ENCODE measurements around the gene SEC62. TPM values are rescaled to one million over a fixed set of nuclear protein-coding genes. Genes with fewer than 3 reads are reported as not detected.

SEC62 gene
- total RNA-seq, 4 donors from 2014 or later: 16.5 to 28.8 (median 22.8) TPM

DNA sequence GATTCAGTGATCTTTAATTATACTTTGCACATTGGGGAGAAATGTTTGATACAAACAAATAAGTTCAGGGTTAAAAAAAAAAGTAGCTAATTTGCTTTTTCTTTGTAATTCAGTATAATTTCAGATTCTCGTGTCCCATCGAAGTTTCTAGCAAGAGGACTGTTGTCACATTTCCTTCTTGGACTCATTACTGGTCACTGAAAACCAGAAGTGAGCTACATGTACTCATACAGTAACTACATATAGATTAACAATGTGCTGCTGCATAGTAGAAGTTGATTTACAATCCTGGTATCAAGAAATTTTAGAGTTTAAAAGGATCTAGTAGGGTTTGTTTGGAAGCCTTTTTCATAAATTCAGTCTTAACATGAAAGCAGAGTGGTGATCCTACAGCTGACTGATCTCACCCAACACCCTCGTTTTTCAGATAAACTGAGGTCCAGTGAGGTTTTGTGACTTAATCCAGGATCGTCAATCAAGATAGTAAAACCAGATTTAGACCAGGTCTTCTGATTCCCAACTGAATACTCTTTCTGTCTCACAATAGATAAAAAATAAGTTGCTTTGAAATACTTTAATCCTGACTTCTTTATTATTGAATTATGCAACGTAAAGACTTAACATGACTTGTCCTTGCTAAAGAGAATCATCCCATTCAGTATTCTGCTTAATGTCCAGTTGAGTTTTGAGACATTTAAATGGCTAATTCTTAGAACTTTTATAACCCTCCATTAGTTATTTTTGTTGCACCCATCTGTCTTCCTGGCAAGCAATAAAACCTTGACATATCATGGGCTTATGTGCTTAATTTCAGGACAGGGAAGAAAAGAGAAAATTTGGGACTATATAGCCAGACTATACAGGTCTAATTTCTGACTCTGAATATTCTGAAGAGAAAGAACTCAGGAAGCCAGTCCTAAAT, 2.8 kb downstream of the SEC62 start:
- no peak for TF ChIP-seq POLR2A (IDR thresholded peaks at IDR 0.05)
- TF ChIP-seq, protein P1, sequence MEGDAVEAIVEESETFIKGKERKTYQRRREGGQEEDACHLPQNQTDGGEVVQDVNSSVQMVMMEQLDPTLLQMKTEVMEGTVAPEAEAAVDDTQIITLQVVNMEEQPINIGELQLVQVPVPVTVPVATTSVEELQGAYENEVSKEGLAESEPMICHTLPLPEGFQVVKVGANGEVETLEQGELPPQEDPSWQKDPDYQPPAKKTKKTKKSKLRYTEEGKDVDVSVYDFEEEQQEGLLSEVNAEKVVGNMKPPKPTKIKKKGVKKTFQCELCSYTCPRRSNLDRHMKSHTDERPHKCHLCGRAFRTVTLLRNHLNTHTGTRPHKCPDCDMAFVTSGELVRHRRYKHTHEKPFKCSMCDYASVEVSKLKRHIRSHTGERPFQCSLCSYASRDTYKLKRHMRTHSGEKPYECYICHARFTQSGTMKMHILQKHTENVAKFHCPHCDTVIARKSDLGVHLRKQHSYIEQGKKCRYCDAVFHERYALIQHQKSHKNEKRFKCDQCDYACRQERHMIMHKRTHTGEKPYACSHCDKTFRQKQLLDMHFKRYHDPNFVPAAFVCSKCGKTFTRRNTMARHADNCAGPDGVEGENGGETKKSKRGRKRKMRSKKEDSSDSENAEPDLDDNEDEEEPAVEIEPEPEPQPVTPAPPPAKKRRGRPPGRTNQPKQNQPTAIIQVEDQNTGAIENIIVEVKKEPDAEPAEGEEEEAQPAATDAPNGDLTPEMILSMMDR (IDR thresholded peaks at IDR 0.05): no peak
- 59 to 61% methylated on average over 5 of the region's 5 CpGs for WGBS, 2 donors
- no peak for DNase-seq (ENCODE audit: low spot score in 2 of 2)
- intact Hi-C loops (cut with DNase I; ENCODE audit: low total_unique reads): no loop called here
- no peak overlapping the region for H3K4me3 ChIP-seq (ENCODE audit: low read depth, poor library complexity, severe bottlenecking)

DNA sequence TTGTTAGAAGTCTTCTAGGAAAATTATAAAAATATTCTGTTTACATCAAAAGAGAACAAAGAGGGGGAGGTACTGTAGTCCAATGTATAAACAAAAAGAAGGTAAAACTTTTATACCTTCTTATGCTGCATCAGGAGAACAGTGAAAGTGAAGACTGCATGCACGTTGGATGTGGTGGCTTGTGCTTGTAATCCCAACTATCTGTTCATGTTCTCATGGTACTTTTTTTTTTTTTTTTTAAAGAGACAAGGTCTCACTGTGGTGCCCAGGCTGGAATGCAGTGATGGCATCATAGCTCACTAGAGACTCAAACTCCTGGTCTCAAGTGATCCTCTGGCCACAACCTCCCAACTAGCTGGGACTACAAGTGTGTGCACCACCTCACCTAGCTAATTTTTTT, 4.2 kb downstream of the SEC62 start:
- H3K4me3 ChIP-seq (ENCODE audit: low read depth, poor library complexity, severe bottlenecking): no peak overlapping the region
- 33 to 35% methylated on average over 1 of the region's 1 CpG for WGBS, 2 donors
- no peak for DNase-seq (ENCODE audit: low spot score in 2 of 2)
- TF ChIP-seq POLR2A (IDR thresholded peaks at IDR 0.05): no peak
- TF ChIP-seq, protein P1 (IDR thresholded peaks at IDR 0.05): no peak
- intact Hi-C loops (cut with DNase I; ENCODE audit: low total_unique reads): no loop called here

DNA sequence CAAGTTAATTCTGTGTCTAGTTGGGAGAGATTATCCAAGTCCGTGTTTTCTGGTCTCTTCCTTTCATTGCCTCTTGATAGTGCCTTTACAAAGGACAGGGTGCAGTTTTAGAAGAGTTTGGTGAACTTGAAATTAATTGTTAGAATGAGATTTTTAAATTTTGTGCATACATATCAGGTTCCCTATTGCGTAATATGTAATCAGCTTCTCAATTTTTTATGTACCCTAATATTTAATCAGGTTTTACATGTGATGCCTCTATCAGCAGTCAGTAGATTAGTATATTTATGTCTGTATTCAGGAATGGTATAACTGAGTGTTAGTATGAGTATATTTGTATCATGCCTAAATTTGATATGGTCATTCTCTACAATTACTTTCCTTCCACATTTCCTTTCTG, 4.9 kb downstream of the SEC62 start:
- intact Hi-C loops (cut with DNase I; ENCODE audit: low total_unique reads): no loop called here
- no peak for DNase-seq (ENCODE audit: low spot score in 2 of 2)
- TF ChIP-seq, protein P1 (IDR thresholded peaks at IDR 0.05): no peak
- no peak for TF ChIP-seq POLR2A (IDR thresholded peaks at IDR 0.05)
- 86 to 90% methylated on average over 2 of the region's 2 CpGs for WGBS, 2 donors
- H3K4me3 ChIP-seq (ENCODE audit: low read depth, poor library complexity, severe bottlenecking): no peak overlapping the region

DNA sequence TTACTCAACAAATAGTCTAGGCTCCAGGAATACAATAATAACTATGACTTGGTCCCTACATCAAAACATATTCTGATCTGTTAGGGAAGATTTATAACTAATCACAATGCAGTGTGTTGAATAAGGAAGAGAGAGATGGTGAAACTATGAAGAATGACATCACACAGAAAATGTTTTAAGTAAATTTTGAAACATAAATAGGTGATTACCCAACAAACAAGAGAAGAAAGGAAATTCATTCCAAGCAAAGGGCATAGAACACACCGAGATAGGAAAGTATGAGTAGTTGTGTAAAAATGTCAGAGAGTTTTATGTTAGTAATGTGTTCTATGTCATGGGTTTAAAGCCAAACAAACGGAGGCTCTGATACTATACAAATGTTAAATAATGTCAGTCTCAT, 13.4 kb downstream of the SEC62 start:
- intact Hi-C loops (cut with DNase I; ENCODE audit: low total_unique reads): no loop called here
- WGBS, 2 donors: 79 to 80% methylated on average over 2 of the region's 2 CpGs
- DNase-seq (ENCODE audit: low spot score in 2 of 2): no peak
- no peak overlapping the region for H3K4me3 ChIP-seq (ENCODE audit: low read depth, poor library complexity, severe bottlenecking)
- TF ChIP-seq, protein P1 (IDR thresholded peaks at IDR 0.05): no peak
- no peak for TF ChIP-seq POLR2A (IDR thresholded peaks at IDR 0.05)

DNA sequence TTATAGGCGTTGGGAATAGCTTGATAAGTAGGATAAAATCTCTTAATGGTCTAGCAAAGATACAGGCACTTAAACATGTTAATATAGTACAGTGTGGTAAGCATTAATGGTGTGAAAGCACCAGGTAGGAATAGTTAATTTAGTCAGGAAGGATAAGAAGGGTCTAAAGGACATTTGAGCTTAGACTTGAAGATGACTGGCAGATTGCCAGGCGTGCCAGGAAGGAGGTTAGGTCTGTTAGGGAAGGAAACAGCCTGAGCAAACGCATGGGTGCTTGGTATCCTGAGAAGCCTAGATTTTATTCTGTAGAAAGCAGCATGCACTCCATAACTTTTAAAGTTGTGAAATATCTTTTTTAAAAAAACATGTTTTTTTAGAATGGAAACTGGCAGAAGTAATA, 17.7 kb downstream of the SEC62 start:
- DNase-seq (ENCODE audit: low spot score in 2 of 2): no peak
- WGBS, 2 donors: 76 to 90% methylated on average over 3 of the region's 3 CpGs
- no peak overlapping the region for H3K4me3 ChIP-seq (ENCODE audit: low read depth, poor library complexity, severe bottlenecking)
- intact Hi-C loops (cut with DNase I; ENCODE audit: low total_unique reads): no loop called here
- no peak for TF ChIP-seq POLR2A (IDR thresholded peaks at IDR 0.05)
- TF ChIP-seq, protein P1 (IDR thresholded peaks at IDR 0.05): no peak
